Fibroblast of skin of left quadriceps (primary cell): ENCODE data around the gene EML4.
"Not testable (repeated sequence)": the region's sequence is repeated elsewhere in the genome, so short reads cannot be mapped to it uniquely, and the experiment has no call there.

Experiments
- DNase-seq, 2 experiments: peaks; one replicate each; pipeline ENCODE4 v3.0.0-alpha.2; 2013; ENCODE audit warnings: low read depth in 2 of 2

EML4 gene

GRCh38 chr2:42252464-42252863 is 83.3 kb downstream of the EML4 start:
- no peak for DNase-seq

GRCh38 chr2:42254186-42254895 is 85.2 kb downstream of the EML4 start:
- DNase-seq: peak in 1 of 2 experiments; percentile 14

- no peak for DNase-seq
Measured at GRCh38 chr2:42256505-42256904, 87.4 kb downstream of the EML4 start.

GRCh38 chr2:42261518-42262195 is 92.5 kb downstream of the EML4 start:
- no peak for DNase-seq

- DNase-seq: no peak
Measured at GRCh38 chr2:42266236-42266635, 97.1 kb downstream of the EML4 start.

GRCh38 chr2:42267530-42267929 is 98.4 kb downstream of the EML4 start:
- DNase-seq: no peak

GRCh38 chr2:42268528-42269151 is 99.5 kb downstream of the EML4 start:
- DNase-seq: no peak

GRCh38 chr2:42270757-42271156 is 101.6 kb downstream of the EML4 start:
- DNase-seq: no peak

GRCh38 chr2:42271246-42271645 is 102.1 kb downstream of the EML4 start:
- not testable (repeated sequence) for DNase-seq

GRCh38 chr2:42274863-42275262 is 105.7 kb downstream of the EML4 start:
- no peak for DNase-seq

- DNase-seq: no peak
Measured at GRCh38 chr2:42281416-42282081, 112.4 kb downstream of the EML4 start.

- DNase-seq: no peak
Measured at GRCh38 chr2:42284019-42284418, 114.9 kb downstream of the EML4 start.

GRCh38 chr2:42286268-42286946 is 117.3 kb downstream of the EML4 start:
- DNase-seq: no peak

- no peak for DNase-seq
Measured at GRCh38 chr2:42288811-42289210, 119.7 kb downstream of the EML4 start.

- no peak for DNase-seq
Measured at GRCh38 chr2:42289222-42289621, 120.1 kb downstream of the EML4 start.

- no peak for DNase-seq
Measured at GRCh38 chr2:42290005-42290404, 120.9 kb downstream of the EML4 start.

- DNase-seq: no peak
Measured at GRCh38 chr2:42293019-42293418, 123.9 kb downstream of the EML4 start.

GRCh38 chr2:42296226-42296625 is 127.1 kb downstream of the EML4 start:
- no peak for DNase-seq

- no peak for DNase-seq
Measured at GRCh38 chr2:42297322-42297936, 128.3 kb downstream of the EML4 start.

GRCh38 chr2:42298132-42298531 is 129.0 kb downstream of the EML4 start:
- DNase-seq: no peak

- DNase-seq: no peak
Measured at GRCh38 chr2:42298996-42299754, 130.0 kb downstream of the EML4 start.
